GM13976 (cell line): ENCODE data around the gene DMBX1.

Experiments
- DNase-seq: peaks from one replicate; pipeline ENCODE4 v3.0.0; 2012; ENCODE audit warnings: low spot score
- CTCF ChIP-seq: IDR thresholded peaks from 2 replicates; pipeline ENCODE4 v1.5.1; 2012; ENCODE audit warnings: borderline replicate concordance, mild to moderate bottlenecking; ENCODE audit not compliant: insufficient read depth; ENCODE audit errors: extremely low read depth, missing control alignments, control extremely low read depth
- in situ Hi-C: fragments of 300-500 bp; cut with MboI; formaldehyde crosslinking; loops from one replicate; pipeline ENCODE4 v1.12.0; 2022; ENCODE audit warnings: low sequenced_read_pairs, mixed read lengths, inconsistent platforms; ENCODE audit not compliant: unreplicated experiment

Gene DMBX1

GRCh38 chr1:46496505-46496904 is 6.9 kb downstream of the DMBX1 start:
- in situ Hi-C loops, result no loop called here
- DNase-seq, result no peak
- no peak for TF ChIP-seq CTCF

GRCh38 chr1:46497020-46497419 is 7.4 kb downstream of the DMBX1 start:
- in situ Hi-C loops, result no loop called here
- no peak for TF ChIP-seq CTCF
- no peak for DNase-seq

GRCh38 chr1:46497665-46498064 is 8.0 kb downstream of the DMBX1 start:
- DNase-seq, result no peak
- in situ Hi-C loops, result no loop called here
- no peak for TF ChIP-seq CTCF

- no peak for DNase-seq
- in situ Hi-C loops, result no loop called here
- no peak for TF ChIP-seq CTCF
Measured at GRCh38 chr1:46501528-46501927, 11.9 kb downstream of the DMBX1 start.

- in situ Hi-C loops, result no loop called here
- no peak for DNase-seq
- TF ChIP-seq CTCF, result no peak
Measured at GRCh38 chr1:46503421-46503820, 13.8 kb downstream of the DMBX1 start.

GRCh38 chr1:46506470-46507219 is 17.0 kb downstream of the DMBX1 start:
- in situ Hi-C loops, result no loop called here
- DNase-seq, result no peak
- TF ChIP-seq CTCF, result no peak
